ENCODE measurements around the gene TMTC1. TPM values are rescaled to one million over a fixed set of nuclear protein-coding genes. Genes with fewer than 3 reads are reported as not detected.

The TMTC1 gene
- total and polyA plus RNA-seq, 2 of the 8 experiments (the other 6 are each of a cell fraction or from before 2014, with no cell fraction given): 15.4 to 20.8 TPM

- TF ChIP-seq RNF2 (IDR thresholded peaks at IDR 0.05; ENCODE audit: borderline replicate concordance, low read depth, low read length, missing control alignments, poor library complexity, severe bottlenecking) (no peak), CHD2 (IDR thresholded peaks at IDR 0.05; ENCODE audit: low read length) (no peak)
Measured at GRCh38 chr12:29754235-29755189, 29.2 kb downstream of the TMTC1 start (continued).
